GM12878 (cell line): ENCODE results near the gene BEST3. TPM values are rescaled to one million over a fixed set of nuclear protein-coding genes. Genes with fewer than 3 reads are reported as not detected.

ENCODE experiments used
- ATAC-seq: fragments of 200-7000 bp; cut with Tn5 transposase; 3 replicates; pipeline ENCODE4 v1.9.1; 2020; ENCODE audit warnings: mild to moderate bottlenecking, moderate library complexity
- BruUV-seq: library from RNA; stranded (reverse); fragments of 400-500 nt; replicated peaks from 2 replicates; lab custom pipeline; 2021; lab: Mats Ljungman, UMichigan
- CTCF ChIA-PET: fragments of 300-600 bp; sonication (Branson Sonifier 250); formaldehyde crosslinking; extraction: SDS; loops from one replicate; lab custom pipeline; 2021; ENCODE audit warnings: inconsistent platforms; lab: Yijun Ruan, JAX
- POLR2A ChIA-PET: fragments of 350-600 bp; formaldehyde crosslinking; extraction: SDS; loops from one replicate; lab custom pipeline; 2021; ENCODE audit warnings: inconsistent platforms; lab: Charles Lee
- RAD21 ChIA-PET: fragments of 300-600 bp; sonication (Branson Sonifier 250); formaldehyde crosslinking; loops from one replicate; lab custom pipeline; 2023; ENCODE audit warnings: antibody characterized with exemption; ENCODE audit not compliant: unreplicated experiment; lab: Charles Lee
- SMC1A ChIA-PET: fragments of 300-600 bp; sonication (Branson Sonifier 250); formaldehyde crosslinking; loops from one replicate; lab custom pipeline; 2023; ENCODE audit not compliant: unreplicated experiment, uncharacterized antibody; lab: Charles Lee
- DNase-seq: peaks from one replicate; pipeline ENCODE4 v3.0.0-alpha.2; 2011; ENCODE audit warnings: low read depth, low spot score
- FAIRE-seq: peaks from 3 replicates; lab custom pipeline; 2011; peaks lifted over from hg19 to GRCh38; lab: Jason Lieb, UNC
- H2AFZ ChIP-seq: 2 replicates; pipeline ENCODE4 v1.6.0; 2011; ENCODE audit warnings: low read depth, low read length, control low read depth; ENCODE audit not compliant: control insufficient read depth
- H3K27ac ChIP-seq: 2 replicates; pipeline ENCODE4 v1.5.1; 2011; ENCODE audit warnings: control low read depth; ENCODE audit not compliant: control insufficient read depth, insufficient read depth
- H3K27me3 ChIP-seq, 2 experiments: replicated peaks in 1 of 2; 2 replicates each; pipeline versions ENCODE4 v1.6.0 to v1.6.1; 2011; ENCODE audit warnings: low read length in 1 of 2; ENCODE audit not compliant: control insufficient read depth in 2 of 2, insufficient read depth in 2 of 2
- H3K36me3 ChIP-seq, 2 experiments: 2 replicates each; pipeline ENCODE4 v1.5.1; 2011; ENCODE audit warnings: low read length in 1 of 2; ENCODE audit not compliant: control insufficient read depth in 2 of 2, insufficient read depth in 2 of 2
- H3K4me1 ChIP-seq: 2 replicates; pipeline ENCODE4 v1.6.1; 2011; ENCODE audit warnings: mild to moderate bottlenecking, low read length, moderate library complexity, mixed read lengths; ENCODE audit not compliant: control insufficient read depth, insufficient read depth
- H3K4me2 ChIP-seq: 2 replicates; pipeline ENCODE4 v1.6.0; 2011; ENCODE audit warnings: control low read depth; ENCODE audit not compliant: control insufficient read depth, insufficient read depth
- H3K4me3 ChIP-seq: fragments of 200-600 bp; sonication (generic); 2 replicates; pipeline ENCODE4 v1.5.1; 2016
- H3K79me2 ChIP-seq: 2 replicates; pipeline ENCODE4 v1.6.0; 2011; ENCODE audit warnings: low read length; ENCODE audit not compliant: control insufficient read depth, insufficient read depth
- H3K9ac ChIP-seq: 2 replicates; pipeline ENCODE4 v1.8.0; 2011; ENCODE audit warnings: low read length, control low read depth, mixed read lengths; ENCODE audit not compliant: control insufficient read depth, insufficient read depth
- H3K9me3 ChIP-seq: replicated peaks from 3 replicates; pipeline ENCODE4 v1.5.1; 2011; ENCODE audit warnings: mild to moderate bottlenecking, low read length; ENCODE audit not compliant: control insufficient read depth, insufficient read depth
- H4K20me1 ChIP-seq: 2 replicates; pipeline ENCODE4 v1.6.0; 2011; ENCODE audit not compliant: control insufficient read depth, insufficient read depth
- CHD2 ChIP-seq: IDR thresholded peaks from 2 replicates; pipeline ENCODE4 v1.6.1; 2011; ENCODE audit warnings: low read depth, low read length, improper control_type of control experiment, borderline replicate concordance
- HDAC6 ChIP-seq: fragments of 200-600 bp; sonication (generic); IDR thresholded peaks from one replicate; pipeline ENCODE4 v1.8.0; 2017; ENCODE audit warnings: antibody characterized with exemption; ENCODE audit not compliant: unreplicated experiment
- MYB ChIP-seq: fragments of 150-350 bp; IDR thresholded peaks from 2 replicates; pipeline ENCODE4 v1.6.1; 2014; ENCODE audit warnings: mild to moderate bottlenecking, low read depth, low read length, borderline replicate concordance
- RBBP5 ChIP-seq: fragments of 200-600 bp; sonication (generic); conservative IDR thresholded peaks from 2 replicates; pipeline ENCODE4 v1.6.1; 2016
- SRF ChIP-seq, 2 experiments: IDR thresholded peaks; 2 replicates each; pipeline ENCODE4 v1.6.1; 2011; ENCODE audit warnings: low read depth in 2 of 2, low read length in 2 of 2, mild to moderate bottlenecking in 1 of 2, moderate library complexity in 1 of 2
- WGBS: methylation state at CpG from one replicate; pipeline ENCODE4 v1.1.6; 2016; ENCODE audit warnings: low lambda C conversion rate; ENCODE audit not compliant: insufficient replicate concordance, insufficient coverage; ENCODE audit errors: missing lambda C conversion rate; 5-methylcytosine and 5-hydroxymethylcytosine counted together
- in situ Hi-C: fragments of 300-500 bp; cut with MboI; formaldehyde crosslinking; loops from 9 replicates; pipeline ENCODE4 v1.14.3; 2018; ENCODE audit warnings: mixed read lengths
- intact Hi-C: fragments of 100-400 bp; cut with micrococcal nuclease; formaldehyde crosslinking; loops from one replicate; pipeline ENCODE4 v1.14.2; 2022; ENCODE audit not compliant: unreplicated experiment
- polyA plus RNA-seq, 11 experiments: library from polyadenylated mRNA; depleted of rRNA in 4 of 11; unstranded in 6 of 11; stranded (reverse) in 5 of 11; fragments of >200 nt; fragmentation: Nextera tagmentation in 4 of 11; fragmentation: Illumina TruSeq in 1 of 11; extraction: Ambion mirVana in 4 of 11; extraction: Trizol in 1 of 11; gene quantifications; 1 replicate in 1 of 11; 2 replicates in 10 of 11; pipeline versions ENCODE4 v1.2.1 to v1.2.3, GENCODE V29; 2011 to 2016; ENCODE audit warnings: inconsistent platforms in 2 of 11, missing spikeins in 2 of 11, low read depth in 1 of 11
- total RNA-seq, 4 experiments: library from RNA; depleted of rRNA in 3 of 4; stranded (reverse); fragments of >200 nt in 3 of 4; fragmentation: Illumina TruSeq in 1 of 4; extraction: Trizol in 1 of 4; gene quantifications; 2 replicates each; pipeline versions ENCODE4 v1.2.1 to v1.2.3, GENCODE V29; 2013 to 2021
- TF ChIP-seq, protein P1 (sequence below): fragments of 450-650 bp; IDR thresholded peaks from 2 replicates; pipeline ENCODE4 v1.6.1; 2017; ENCODE audit warnings: borderline replicate concordance
- TF ChIP-seq, protein P2 (sequence below): fragments of 450-650 bp; IDR thresholded peaks from 2 replicates; pipeline ENCODE4 v1.6.1; 2016; ENCODE audit warnings: mild to moderate bottlenecking, moderate library complexity, borderline replicate concordance

The BEST3 gene
- total and polyA plus RNA-seq, 10 of the 15 experiments (the other 5 are each of a cell fraction or from before 2014, with no cell fraction given) = not detected

- H3K9me3 ChIP-seq = no peaks in the 10 kb centered on the region
- CTCF ChIA-PET = no interaction called here
Measured at GRCh38 chr12:69732088-69732487, 33.0 kb upstream of the BEST3 start.

More at GRCh38 chr12:69732088-69732487, 33.0 kb upstream of the BEST3 start:
- H3K4me1 ChIP-seq = no peaks in the 10 kb centered on the region
- FAIRE-seq (no peak), DNase-seq (no peak), ATAC-seq (peak; percentile 56)
- H4K20me1 ChIP-seq = no peaks in the 10 kb centered on the region
- no peak overlapping the region for H3K9ac ChIP-seq
- H3K27me3 ChIP-seq = no peaks in the 10 kb centered on the region
- no peaks in the 10 kb centered on the region for H3K79me2 ChIP-seq
- no peak for TF ChIP-seq MYB
- TF ChIP-seq, protein P1, sequence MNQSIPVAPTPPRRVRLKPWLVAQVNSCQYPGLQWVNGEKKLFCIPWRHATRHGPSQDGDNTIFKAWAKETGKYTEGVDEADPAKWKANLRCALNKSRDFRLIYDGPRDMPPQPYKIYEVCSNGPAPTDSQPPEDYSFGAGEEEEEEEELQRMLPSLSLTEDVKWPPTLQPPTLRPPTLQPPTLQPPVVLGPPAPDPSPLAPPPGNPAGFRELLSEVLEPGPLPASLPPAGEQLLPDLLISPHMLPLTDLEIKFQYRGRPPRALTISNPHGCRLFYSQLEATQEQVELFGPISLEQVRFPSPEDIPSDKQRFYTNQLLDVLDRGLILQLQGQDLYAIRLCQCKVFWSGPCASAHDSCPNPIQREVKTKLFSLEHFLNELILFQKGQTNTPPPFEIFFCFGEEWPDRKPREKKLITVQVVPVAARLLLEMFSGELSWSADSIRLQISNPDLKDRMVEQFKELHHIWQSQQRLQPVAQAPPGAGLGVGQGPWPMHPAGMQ = no peak
- TF ChIP-seq SRF (IDR thresholded peaks at IDR 0.05; ENCODE audit: low read depth in 2 of 2, low read length in 2 of 2) = no peak
- no peak for TF ChIP-seq CHD2
- TF ChIP-seq RBBP5 = no peak
- TF ChIP-seq, protein P2, sequence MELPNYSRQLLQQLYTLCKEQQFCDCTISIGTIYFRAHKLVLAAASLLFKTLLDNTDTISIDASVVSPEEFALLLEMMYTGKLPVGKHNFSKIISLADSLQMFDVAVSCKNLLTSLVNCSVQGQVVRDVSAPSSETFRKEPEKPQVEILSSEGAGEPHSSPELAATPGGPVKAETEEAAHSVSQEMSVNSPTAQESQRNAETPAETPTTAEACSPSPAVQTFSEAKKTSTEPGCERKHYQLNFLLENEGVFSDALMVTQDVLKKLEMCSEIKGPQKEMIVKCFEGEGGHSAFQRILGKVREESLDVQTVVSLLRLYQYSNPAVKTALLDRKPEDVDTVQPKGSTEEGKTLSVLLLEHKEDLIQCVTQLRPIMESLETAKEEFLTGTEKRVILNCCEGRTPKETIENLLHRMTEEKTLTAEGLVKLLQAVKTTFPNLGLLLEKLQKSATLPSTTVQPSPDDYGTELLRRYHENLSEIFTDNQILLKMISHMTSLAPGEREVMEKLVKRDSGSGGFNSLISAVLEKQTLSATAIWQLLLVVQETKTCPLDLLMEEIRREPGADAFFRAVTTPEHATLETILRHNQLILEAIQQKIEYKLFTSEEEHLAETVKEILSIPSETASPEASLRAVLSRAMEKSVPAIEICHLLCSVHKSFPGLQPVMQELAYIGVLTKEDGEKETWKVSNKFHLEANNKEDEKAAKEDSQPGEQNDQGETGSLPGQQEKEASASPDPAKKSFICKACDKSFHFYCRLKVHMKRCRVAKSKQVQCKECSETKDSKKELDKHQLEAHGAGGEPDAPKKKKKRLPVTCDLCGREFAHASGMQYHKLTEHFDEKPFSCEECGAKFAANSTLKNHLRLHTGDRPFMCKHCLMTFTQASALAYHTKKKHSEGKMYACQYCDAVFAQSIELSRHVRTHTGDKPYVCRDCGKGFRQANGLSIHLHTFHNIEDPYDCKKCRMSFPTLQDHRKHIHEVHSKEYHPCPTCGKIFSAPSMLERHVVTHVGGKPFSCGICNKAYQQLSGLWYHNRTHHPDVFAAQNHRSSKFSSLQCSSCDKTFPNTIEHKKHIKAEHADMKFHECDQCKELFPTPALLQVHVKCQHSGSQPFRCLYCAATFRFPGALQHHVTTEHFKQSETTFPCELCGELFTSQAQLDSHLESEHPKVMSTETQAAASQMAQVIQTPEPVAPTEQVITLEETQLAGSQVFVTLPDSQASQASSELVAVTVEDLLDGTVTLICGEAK = no peak
- TF ChIP-seq HDAC6 = no peak
- no TSS peak for BruUV-seq
- in situ Hi-C loops (no loop called here), intact Hi-C loops (no loop called here)
- 0% methylated on average over 1 of the region's 1 CpG for WGBS
- H3K27ac ChIP-seq = no peak overlapping the region
- H3K4me2 ChIP-seq = no peak overlapping the region
- H3K4me3 ChIP-seq = no peak overlapping the region
- POLR2A ChIA-PET = interaction anchor here (0.5 kb wide), 1 partner anchor 549 kb away, joined by 3 read pairs; no protein-coding TSS in a partner anchor
- RAD21 ChIA-PET = no interaction called here
- H3K36me3 ChIP-seq = no peaks in the 10 kb centered on the region
- SMC1A ChIA-PET = no interaction called here
- no peak overlapping the region for H2AFZ ChIP-seq
